ENCODE data around the gene ZNF544.

- TF ChIP-seq, protein P1, sequence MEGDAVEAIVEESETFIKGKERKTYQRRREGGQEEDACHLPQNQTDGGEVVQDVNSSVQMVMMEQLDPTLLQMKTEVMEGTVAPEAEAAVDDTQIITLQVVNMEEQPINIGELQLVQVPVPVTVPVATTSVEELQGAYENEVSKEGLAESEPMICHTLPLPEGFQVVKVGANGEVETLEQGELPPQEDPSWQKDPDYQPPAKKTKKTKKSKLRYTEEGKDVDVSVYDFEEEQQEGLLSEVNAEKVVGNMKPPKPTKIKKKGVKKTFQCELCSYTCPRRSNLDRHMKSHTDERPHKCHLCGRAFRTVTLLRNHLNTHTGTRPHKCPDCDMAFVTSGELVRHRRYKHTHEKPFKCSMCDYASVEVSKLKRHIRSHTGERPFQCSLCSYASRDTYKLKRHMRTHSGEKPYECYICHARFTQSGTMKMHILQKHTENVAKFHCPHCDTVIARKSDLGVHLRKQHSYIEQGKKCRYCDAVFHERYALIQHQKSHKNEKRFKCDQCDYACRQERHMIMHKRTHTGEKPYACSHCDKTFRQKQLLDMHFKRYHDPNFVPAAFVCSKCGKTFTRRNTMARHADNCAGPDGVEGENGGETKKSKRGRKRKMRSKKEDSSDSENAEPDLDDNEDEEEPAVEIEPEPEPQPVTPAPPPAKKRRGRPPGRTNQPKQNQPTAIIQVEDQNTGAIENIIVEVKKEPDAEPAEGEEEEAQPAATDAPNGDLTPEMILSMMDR (tag by site-specific recombination; IDR thresholded peaks at IDR 0.05): no peak
- no peak for TF ChIP-seq ZNF133 (tag by site-specific recombination; IDR thresholded peaks at IDR 0.05)
- no peak for TF ChIP-seq ZNF530 (tag by site-specific recombination; IDR thresholded peaks at IDR 0.05; ENCODE audit: low read depth)
- no peak for TF ChIP-seq ZNF645 (tag by site-specific recombination; IDR thresholded peaks at IDR 0.05)
- TF ChIP-seq ZNF23 (tag by site-specific recombination; IDR thresholded peaks at IDR 0.05; ENCODE audit: borderline replicate concordance): no peak
- TF ChIP-seq, protein P2, sequence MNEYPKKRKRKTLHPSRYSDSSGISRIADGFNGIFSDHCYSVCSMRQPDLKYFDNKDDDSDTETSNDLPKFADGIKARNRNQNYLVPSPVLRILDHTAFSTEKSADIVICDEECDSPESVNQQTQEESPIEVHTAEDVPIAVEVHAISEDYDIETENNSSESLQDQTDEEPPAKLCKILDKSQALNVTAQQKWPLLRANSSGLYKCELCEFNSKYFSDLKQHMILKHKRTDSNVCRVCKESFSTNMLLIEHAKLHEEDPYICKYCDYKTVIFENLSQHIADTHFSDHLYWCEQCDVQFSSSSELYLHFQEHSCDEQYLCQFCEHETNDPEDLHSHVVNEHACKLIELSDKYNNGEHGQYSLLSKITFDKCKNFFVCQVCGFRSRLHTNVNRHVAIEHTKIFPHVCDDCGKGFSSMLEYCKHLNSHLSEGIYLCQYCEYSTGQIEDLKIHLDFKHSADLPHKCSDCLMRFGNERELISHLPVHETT (tag by site-specific recombination; IDR thresholded peaks at IDR 0.05): no peak
- TF ChIP-seq ZNF350 (tag by site-specific recombination; IDR thresholded peaks at IDR 0.05): no peak
- no peak for TF ChIP-seq ZBTB49 (tag by site-specific recombination; IDR thresholded peaks at IDR 0.05; ENCODE audit: low read depth)
- no peak for TF ChIP-seq GFI1B (tag by site-specific recombination; IDR thresholded peaks at IDR 0.05)
- no peak for TF ChIP-seq ZNF701 (tag by site-specific recombination; IDR thresholded peaks at IDR 0.05)
- TF ChIP-seq PBX3 (CRISPR knock-in tag; IDR thresholded peaks at IDR 0.05): no peak
- TF ChIP-seq ZBTB17 (tag by site-specific recombination; IDR thresholded peaks at IDR 0.05): no peak
- TF ChIP-seq, protein P3, sequence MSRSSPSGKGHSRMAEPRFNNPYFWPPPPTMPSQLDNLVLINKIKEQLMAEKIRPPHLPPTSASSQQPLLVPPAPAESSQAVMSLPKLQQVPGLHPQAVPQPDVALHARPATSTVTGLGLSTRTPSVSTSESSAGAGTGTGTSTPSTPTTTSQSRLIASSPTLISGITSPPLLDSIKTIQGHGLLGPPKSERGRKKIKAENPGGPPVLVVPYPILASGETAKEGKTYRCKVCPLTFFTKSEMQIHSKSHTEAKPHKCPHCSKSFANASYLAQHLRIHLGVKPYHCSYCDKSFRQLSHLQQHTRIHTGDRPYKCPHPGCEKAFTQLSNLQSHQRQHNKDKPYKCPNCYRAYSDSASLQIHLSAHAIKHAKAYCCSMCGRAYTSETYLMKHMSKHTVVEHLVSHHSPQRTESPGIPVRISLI (tag by site-specific recombination; IDR thresholded peaks at IDR 0.05): peak; percentile 37; the same call in 1 of the 2 replicates
These were observed 49.2 kb downstream of the ZNF544 start for GRCh38 chr19:58277748-58278540.

Data from HEK293 (cell line).